ENCODE measurements around the gene MPC1.

Gene MPC1

GRCh38 chr6:166382933-166383801 lies at the start of gene MPC1:
Gene MPC1, minus strand, starts transcription at chr6:166382940. Its CDS starts 64 bp downstream, at chr6:166382876.
- no peak for TF ChIP-seq ZFX (IDR thresholded peaks at IDR 0.05; ENCODE audit: borderline replicate concordance)
- TF ChIP-seq CTCF (IDR thresholded peaks at IDR 0.05), result no peak
- peak within 1 kb of the TSS; percentile 83 for H3K27ac ChIP-seq

- H3K27ac ChIP-seq, result no peak overlapping the region
Measured at GRCh38 chr6:166430269-166430668, 47.5 kb upstream of the MPC1 start.

GRCh38 chr6:166424431-166424830 lies 41.7 kb upstream of the MPC1 start:
- TF ChIP-seq CTCF (IDR thresholded peaks at IDR 0.05) (no peak), ZFX (IDR thresholded peaks at IDR 0.05; ENCODE audit: borderline replicate concordance) (no peak)
- H3K27ac ChIP-seq, result no peak overlapping the region

More at GRCh38 chr6:166430269-166430668, 47.5 kb upstream of the MPC1 start:
- TF ChIP-seq CTCF (IDR thresholded peaks at IDR 0.05) (no peak), ZFX (IDR thresholded peaks at IDR 0.05; ENCODE audit: borderline replicate concordance) (no peak)

GRCh38 chr6:166423781-166424180 lies 41.0 kb upstream of the MPC1 start:
- TF ChIP-seq ZFX (IDR thresholded peaks at IDR 0.05; ENCODE audit: borderline replicate concordance) (no peak), CTCF (IDR thresholded peaks at IDR 0.05) (no peak)
- H3K27ac ChIP-seq, result no peak overlapping the region

GRCh38 chr6:166423051-166423745 lies 40.5 kb upstream of the MPC1 start:
- no peak overlapping the region for H3K27ac ChIP-seq
- TF ChIP-seq ZFX (IDR thresholded peaks at IDR 0.05; ENCODE audit: borderline replicate concordance), result no peak
- no peak for TF ChIP-seq CTCF (IDR thresholded peaks at IDR 0.05)

GRCh38 chr6:166422201-166422940 lies 39.6 kb upstream of the MPC1 start:
- TF ChIP-seq ZFX (IDR thresholded peaks at IDR 0.05; ENCODE audit: borderline replicate concordance) (no peak), CTCF (IDR thresholded peaks at IDR 0.05) (no peak)
- no peak overlapping the region for H3K27ac ChIP-seq
